ENCODE results near the gene ARNT2. TPM values are rescaled to one million over a fixed set of nuclear protein-coding genes. Genes with fewer than 3 reads are reported as not detected.

The ARNT2 gene
- total RNA-seq, 1 donor from 2014 or later: 9.1 TPM

DNA sequence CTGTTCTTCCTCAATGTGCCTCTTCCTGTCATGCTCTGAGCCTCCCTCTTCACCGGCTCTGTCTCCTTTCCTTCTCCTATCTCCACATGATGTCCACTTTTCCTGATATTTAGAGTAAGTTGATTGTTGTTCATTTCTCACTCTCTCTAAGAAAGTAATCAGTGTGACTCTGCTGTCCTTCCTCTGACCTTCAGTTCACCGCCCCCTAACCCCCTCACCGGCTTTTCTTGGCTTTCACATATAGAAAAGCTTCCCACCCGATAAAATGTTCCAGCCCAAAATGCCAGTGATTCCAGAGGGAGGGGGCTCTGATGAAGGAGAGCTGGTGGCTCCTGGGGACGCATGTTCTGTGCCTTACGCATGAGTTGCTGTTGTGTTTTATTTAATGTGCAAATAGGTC is 170.4 kb downstream of the ARNT2 start:
- TF ChIP-seq CTCF (conservative IDR thresholded peaks at IDR 0.05; ENCODE audit: low read depth, low read length): no peak
- no peak for DNase-seq (ENCODE audit: low read depth)
- no peak overlapping the region for H3K4me3 ChIP-seq (ENCODE audit: low read depth, low read length)

DNA sequence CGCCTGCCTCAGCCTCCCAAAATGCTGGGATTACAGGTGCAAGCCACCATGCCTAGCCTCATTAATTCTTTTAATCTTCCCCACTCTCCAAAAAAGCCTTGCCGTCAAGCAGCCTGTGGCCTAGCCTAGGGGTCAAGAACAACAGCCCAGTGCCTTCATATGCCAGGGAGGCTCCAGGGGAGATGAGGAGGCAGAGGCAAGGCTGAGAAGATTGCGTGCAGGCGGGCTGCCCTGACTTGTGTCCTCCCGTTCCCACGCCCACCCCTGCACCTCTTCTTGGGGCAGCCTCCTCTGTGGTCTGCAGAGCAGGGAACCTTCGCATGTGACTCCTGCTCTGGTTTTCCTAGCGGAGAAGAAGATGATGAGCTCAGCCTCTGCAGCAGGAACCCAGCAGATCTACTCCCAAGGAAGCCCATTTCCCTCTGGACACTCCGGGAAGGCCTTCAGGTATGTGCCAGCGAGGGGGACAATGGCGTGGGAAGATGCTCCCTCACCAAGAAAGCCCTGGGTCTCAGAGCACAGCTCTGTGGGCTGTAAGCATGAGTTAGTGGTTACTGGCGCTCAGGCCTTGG is 172.4 kb downstream of the ARNT2 start:
- no peak for TF ChIP-seq CTCF (conservative IDR thresholded peaks at IDR 0.05; ENCODE audit: low read depth, low read length)
- no peak for DNase-seq (ENCODE audit: low read depth)
- no peak overlapping the region for H3K4me3 ChIP-seq (ENCODE audit: low read depth, low read length)

GRCh38 chr15:80577552-80578205 is 173.5 kb downstream of the ARNT2 start:
- DNase-seq (ENCODE audit: low read depth): no peak
- no peak overlapping the region for H3K4me3 ChIP-seq (ENCODE audit: low read depth, low read length)
- TF ChIP-seq CTCF (conservative IDR thresholded peaks at IDR 0.05; ENCODE audit: low read depth, low read length): no peak

- no peak overlapping the region for H3K4me3 ChIP-seq (ENCODE audit: low read depth, low read length)
- no peak for TF ChIP-seq CTCF (conservative IDR thresholded peaks at IDR 0.05; ENCODE audit: low read depth, low read length)
- no peak for DNase-seq (ENCODE audit: low read depth)
Measured at GRCh38 chr15:80578206-80578595, 174.0 kb downstream of the ARNT2 start.

GRCh38 chr15:80578871-80579270 is 174.7 kb downstream of the ARNT2 start:
- DNase-seq (ENCODE audit: low read depth): no peak
- no peak for TF ChIP-seq CTCF (conservative IDR thresholded peaks at IDR 0.05; ENCODE audit: low read depth, low read length)
- H3K4me3 ChIP-seq (ENCODE audit: low read depth, low read length): no peak overlapping the region

GRCh38 chr15:80579611-80580010 is 175.4 kb downstream of the ARNT2 start:
- no peak for TF ChIP-seq CTCF (conservative IDR thresholded peaks at IDR 0.05; ENCODE audit: low read depth, low read length)
- no peak for DNase-seq (ENCODE audit: low read depth)
- H3K4me3 ChIP-seq (ENCODE audit: low read depth, low read length): no peak overlapping the region

- no peak for DNase-seq (ENCODE audit: low read depth)
Measured at GRCh38 chr15:80580106-80580505, 175.9 kb downstream of the ARNT2 start.

More at GRCh38 chr15:80580106-80580505, 175.9 kb downstream of the ARNT2 start:
- H3K4me3 ChIP-seq (ENCODE audit: low read depth, low read length): no peak overlapping the region
- TF ChIP-seq CTCF (conservative IDR thresholded peaks at IDR 0.05; ENCODE audit: low read depth, low read length): no peak

Data from epithelial cell of proximal tubule (primary cell).